HFF-Myc (cell line): ENCODE results near the gene PPCDC.
"Not testable (repeated sequence)": the region's sequence is repeated elsewhere in the genome, so short reads cannot be mapped to it uniquely, and the experiment has no call there.

ENCODE experiments used
- DNase-seq: peaks from one replicate; pipeline ENCODE4 v3.0.0-alpha.2; 2011; ENCODE audit warnings: low read depth; ENCODE audit errors: extremely low read depth
- H3K4me3 ChIP-seq: replicated peaks from 2 replicates; pipeline ENCODE4 v1.5.1; 2011; ENCODE audit warnings: low read depth, mild to moderate bottlenecking, control low read depth, low read length
- CTCF ChIP-seq: IDR thresholded peaks from 2 replicates; pipeline ENCODE4 v1.5.1; 2012; ENCODE audit warnings: mild to moderate bottlenecking, low read depth, low read length, control low read depth; ENCODE audit errors: missing control alignments

PPCDC gene

GRCh38 chr15:75081150-75081549, 57.8 kb downstream of the PPCDC start:
- DNase-seq, result no peak
- no peak overlapping the region for H3K4me3 ChIP-seq
- no peak for TF ChIP-seq CTCF

- H3K4me3 ChIP-seq, result no peak overlapping the region
- DNase-seq, result no peak
- TF ChIP-seq CTCF, result no peak
These were observed 59.3 kb downstream of the PPCDC start for GRCh38 chr15:75082689-75083088.

- not testable (repeated sequence) for DNase-seq, H3K4me3 ChIP-seq
These were observed 62.3 kb downstream of the PPCDC start for GRCh38 chr15:75085708-75086107.

- H3K4me3 ChIP-seq, result no peak overlapping the region
- no peak for DNase-seq
- no peak for TF ChIP-seq CTCF
These were observed 66.3 kb downstream of the PPCDC start for GRCh38 chr15:75089456-75090387.

GRCh38 chr15:75090388-75090734, 67.0 kb downstream of the PPCDC start:
- no peak for TF ChIP-seq CTCF
- no peak for DNase-seq
- no peak overlapping the region for H3K4me3 ChIP-seq

GRCh38 chr15:75091814-75092213, 68.4 kb downstream of the PPCDC start:
- TF ChIP-seq CTCF, result no peak
- H3K4me3 ChIP-seq, result no peak overlapping the region
- DNase-seq, result no peak

GRCh38 chr15:75094961-75095478, 71.6 kb downstream of the PPCDC start:
- not testable (repeated sequence) for DNase-seq, H3K4me3 ChIP-seq

- no peak overlapping the region for H3K4me3 ChIP-seq
- TF ChIP-seq CTCF, result no peak
- DNase-seq, result no peak
These were observed 72.2 kb downstream of the PPCDC start for GRCh38 chr15:75095594-75095993.
